Effector memory CD8-positive, alpha-beta T cell (primary cell): Measurements from ENCODE around the gene FAF1.
"Not testable (repeated sequence)": the region's sequence is repeated elsewhere in the genome, so short reads cannot be mapped to it uniquely, and the experiment has no call there.

Experiments used
- ATAC-seq: fragments of 150-1000 bp; cut with Tn5 transposase; replicated peaks from 2 replicates; pipeline ENCODE4 v1.10.0; 2021; ENCODE audit warnings: mild to moderate bottlenecking, moderate library complexity
- DNase-seq, 3 experiments: peaks; one replicate each; pipeline ENCODE4 v3.0.0; 2021
- H3K27ac Mint-ChIP-seq, 2 donors: one replicate each; pipeline ENCODE4 v1.8.0; 2022; ENCODE audit warnings: mild to moderate bottlenecking in 2 of 2, mixed read lengths in 2 of 2, moderate library complexity in 2 of 2
- H3K27me3 Mint-ChIP-seq, 2 donors: one replicate each; pipeline ENCODE4 v1.8.0; 2022; ENCODE audit warnings: mixed read lengths in 2 of 2
- H3K36me3 Mint-ChIP-seq: one replicate; pipeline ENCODE4 v1.8.0; 2022; ENCODE audit warnings: mild to moderate bottlenecking, moderate library complexity, mixed read lengths; ENCODE audit not compliant: insufficient read depth
- H3K4me1 Mint-ChIP-seq, 2 donors: one replicate each; pipeline ENCODE4 v1.8.0; 2022; ENCODE audit warnings: low read depth in 2 of 2, mixed read lengths in 2 of 2
- H3K4me3 Mint-ChIP-seq, 2 donors: one replicate each; pipeline ENCODE4 v1.8.0; 2022; ENCODE audit warnings: mild to moderate bottlenecking in 2 of 2, mixed read lengths in 2 of 2, moderate library complexity in 2 of 2
- H3K9me3 Mint-ChIP-seq, 2 donors: one replicate each; pipeline ENCODE4 v1.8.0; 2022; ENCODE audit warnings: mixed read lengths in 2 of 2

The FAF1 gene

DNA sequence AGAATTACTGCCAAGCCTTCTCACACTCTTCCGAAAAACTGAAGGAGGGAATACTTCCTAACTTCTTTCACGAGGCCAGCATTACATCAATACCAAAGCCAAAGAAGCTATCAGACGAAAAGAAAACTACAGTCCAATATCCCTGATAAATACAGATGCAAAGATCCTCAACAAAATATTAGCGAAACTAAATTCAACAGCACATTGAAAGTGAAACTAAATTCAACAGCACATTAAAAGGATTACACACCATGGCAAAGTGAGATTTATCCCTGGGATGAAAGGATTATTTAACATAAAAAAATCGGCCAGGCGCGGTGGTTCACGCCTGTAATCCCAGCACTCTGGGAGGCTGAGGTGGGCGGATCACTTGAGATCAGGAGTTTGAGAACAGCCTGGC, 176.8 kb downstream of the FAF1 start:
- no peaks in the 10 kb centered on the region for H3K9me3 Mint-ChIP-seq
- H3K4me1 Mint-ChIP-seq = peaks cover 12 to 24% of the 10 kb centered on the region in 2 donors
- peaks cover 2% of the 10 kb centered on the region for H3K36me3 Mint-ChIP-seq
- peak overlapping the region in 1 of 2 donors; percentile 35 for H3K27ac Mint-ChIP-seq
- H3K4me3 Mint-ChIP-seq = no peak overlapping the region
- ATAC-seq = no peak
- H3K27me3 Mint-ChIP-seq = no peaks in the 10 kb centered on the region
- DNase-seq = no peak

DNA sequence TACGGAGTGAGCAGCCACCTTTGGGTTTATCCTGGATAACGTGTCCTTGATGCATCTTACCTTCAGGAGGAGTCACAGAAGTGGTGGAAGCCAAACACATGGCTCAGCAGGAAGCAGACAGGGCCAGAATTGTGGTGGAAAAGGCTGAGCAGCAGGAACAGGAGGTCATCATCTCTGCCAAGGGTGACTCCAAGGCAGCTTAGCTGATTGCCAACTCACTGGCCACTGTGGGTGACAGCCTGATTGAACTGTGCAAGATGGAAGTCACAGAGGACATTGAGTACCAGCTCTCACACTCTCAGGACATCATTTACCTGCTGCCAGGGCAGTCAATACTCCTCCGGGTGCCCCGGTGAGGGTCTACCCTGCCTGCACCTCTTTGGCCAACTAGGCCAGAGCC, 179.3 kb downstream of the FAF1 start:
- Mint-ChIP-seq H3K4me3 (no peak overlapping the region), H3K36me3 (peaks cover 2% of the 10 kb centered on the region), H3K27me3 (no peaks in the 10 kb centered on the region), H3K4me1 (peaks cover 12 to 24% of the 10 kb centered on the region in 2 donors), H3K27ac (peak overlapping the region in 1 of 2 donors; percentile 57), H3K9me3 (no peaks in the 10 kb centered on the region)
- ATAC-seq (no peak), DNase-seq (no peak)

DNA sequence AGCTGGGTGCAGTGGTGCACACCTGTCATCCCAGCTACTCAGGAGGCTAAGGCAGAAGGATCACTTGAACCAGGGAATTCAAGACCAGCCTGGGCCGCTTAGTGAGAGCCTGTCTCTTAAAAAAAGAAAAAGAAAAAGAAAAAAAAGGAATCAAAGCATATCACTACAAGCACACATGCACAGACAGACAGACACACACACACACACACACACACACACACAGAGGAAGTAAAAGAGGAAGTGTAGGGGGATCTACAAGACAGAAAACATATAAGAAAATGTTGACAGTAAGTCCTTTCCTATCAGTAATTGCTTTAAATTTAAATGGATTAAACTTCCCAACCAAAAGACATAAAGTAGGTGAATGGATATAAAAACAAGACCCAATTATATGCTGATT, 180.3 kb downstream of the FAF1 start:
- H3K36me3 Mint-ChIP-seq = peaks cover 2% of the 10 kb centered on the region
- H3K4me1 Mint-ChIP-seq = peaks cover 12 to 16% of the 10 kb centered on the region in 2 donors
- H3K4me3 Mint-ChIP-seq = no peak overlapping the region
- DNase-seq = no peak
- no peaks in the 10 kb centered on the region for H3K27me3 Mint-ChIP-seq
- no peak overlapping the region for H3K27ac Mint-ChIP-seq
- H3K9me3 Mint-ChIP-seq = no peaks in the 10 kb centered on the region
- ATAC-seq = no peak

DNA sequence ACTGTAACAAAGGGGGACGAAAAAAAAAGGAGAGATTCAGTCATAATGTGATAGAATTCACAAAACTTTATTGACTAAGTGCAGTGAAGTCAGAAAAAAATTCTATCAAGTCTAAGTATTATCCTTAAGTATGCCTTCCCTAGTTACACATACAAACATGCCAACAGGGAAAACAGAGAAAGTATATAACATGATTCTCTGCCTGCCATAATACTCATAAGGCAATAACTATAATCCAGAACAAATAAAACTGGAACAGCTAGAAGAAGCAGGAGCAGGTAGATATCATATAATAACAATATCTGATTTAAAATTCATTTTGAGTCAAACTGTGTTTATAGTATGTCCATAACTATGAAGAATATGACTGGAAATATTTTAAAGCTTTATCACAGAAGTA, 184.3 kb downstream of the FAF1 start:
- ATAC-seq (no peak), DNase-seq (no peak)
- Mint-ChIP-seq H3K4me3 (no peak overlapping the region), H3K36me3 (peaks cover 2% of the 10 kb centered on the region), H3K27ac (no peak overlapping the region), H3K4me1 (peaks cover 4% of the 10 kb centered on the region in 2 donors), H3K27me3 (no peaks in the 10 kb centered on the region), H3K9me3 (no peaks in the 10 kb centered on the region)

DNA sequence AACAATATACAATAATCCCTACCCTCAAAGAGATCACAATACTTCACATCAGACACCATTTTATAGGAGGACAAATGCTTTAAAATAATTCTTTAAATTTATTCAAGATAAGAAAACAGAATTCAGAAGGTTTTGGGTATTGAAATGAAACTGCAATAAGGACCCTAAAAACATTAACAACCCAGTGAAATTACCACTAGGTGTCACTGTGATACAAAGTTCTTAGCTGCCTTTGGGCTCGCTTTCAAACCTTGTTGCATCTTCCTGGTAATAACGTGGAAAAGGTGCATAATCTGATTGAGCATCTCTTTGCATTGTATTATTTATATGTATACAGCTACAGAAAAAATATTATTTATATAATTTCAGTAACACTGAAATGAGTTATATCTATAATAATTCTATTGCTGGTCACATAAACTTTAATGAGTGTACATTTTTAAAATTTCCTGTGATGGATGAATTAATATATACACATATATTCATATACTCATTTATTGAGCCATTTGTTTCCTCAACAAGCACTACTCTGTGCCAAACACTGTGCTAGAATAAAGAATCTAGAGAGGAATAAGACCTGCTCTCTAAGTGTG, 185.2 kb downstream of the FAF1 start:
- no peak for ATAC-seq
- no peaks in the 10 kb centered on the region for H3K27me3 Mint-ChIP-seq
- H3K4me1 Mint-ChIP-seq = peaks cover 3 to 11% of the 10 kb centered on the region in 2 donors
- H3K36me3 Mint-ChIP-seq = no peaks in the 10 kb centered on the region
- H3K4me3 Mint-ChIP-seq = no peak overlapping the region
- peak in 2 of 3 experiments; percentile 7 to 8 for DNase-seq
- no peaks in the 10 kb centered on the region for H3K9me3 Mint-ChIP-seq
- H3K27ac Mint-ChIP-seq = no peak overlapping the region

DNA sequence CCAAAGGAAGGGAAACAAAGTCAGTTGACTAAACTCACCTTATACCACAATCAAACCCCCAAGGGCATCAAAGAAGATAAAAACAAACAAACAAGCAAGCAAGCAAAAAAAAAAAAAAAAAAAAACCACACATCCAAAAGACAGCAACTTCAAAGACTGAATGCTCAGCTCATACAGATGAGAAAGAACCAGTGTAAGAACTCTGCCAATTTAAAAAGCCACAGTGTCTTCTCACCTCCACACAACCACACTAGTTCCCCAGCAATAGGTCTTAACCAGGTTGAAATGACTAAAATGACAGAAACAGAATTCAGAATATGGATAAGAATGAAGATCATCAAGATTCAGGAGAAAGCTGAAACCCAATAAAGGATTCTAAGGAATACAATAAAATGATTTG, 193.4 kb downstream of the FAF1 start:
- Mint-ChIP-seq H3K27me3 (no peaks in the 10 kb centered on the region), H3K4me3 (no peak overlapping the region), H3K9me3 (no peaks in the 10 kb centered on the region), H3K27ac (peak overlapping the region in 1 of 2 donors; percentile 44), H3K4me1 (peaks cover 26 to 36% of the 10 kb centered on the region in 2 donors), H3K36me3 (peaks cover 3% of the 10 kb centered on the region)
- DNase-seq (no peak), ATAC-seq (peak; percentile 43)

DNA sequence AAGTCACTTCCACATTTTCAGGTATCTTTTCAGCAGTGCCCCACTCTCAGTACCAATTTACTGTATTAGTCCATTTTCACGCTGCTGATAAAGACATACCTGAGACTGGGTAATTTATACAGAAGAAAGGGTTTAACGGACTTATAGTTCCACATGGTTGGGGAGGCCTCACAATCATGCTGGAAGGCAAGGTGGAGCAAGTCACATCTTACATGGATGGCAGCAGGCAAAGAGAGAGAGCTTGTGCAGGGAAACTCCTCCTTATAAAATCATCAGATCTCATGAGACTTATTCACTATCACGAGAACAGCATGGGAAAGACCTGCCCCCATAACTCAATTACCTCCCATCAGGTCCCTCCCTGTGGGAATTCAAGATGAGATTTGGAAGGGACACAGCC, 203.5 kb downstream of the FAF1 start:
- H3K4me1 Mint-ChIP-seq, H3K27ac Mint-ChIP-seq, H3K36me3 Mint-ChIP-seq, H3K4me3 Mint-ChIP-seq, ATAC-seq, DNase-seq, H3K27me3 Mint-ChIP-seq: not testable (repeated sequence)
- peaks cover 6 to 14% of the 10 kb centered on the region in 2 donors for H3K9me3 Mint-ChIP-seq

DNA sequence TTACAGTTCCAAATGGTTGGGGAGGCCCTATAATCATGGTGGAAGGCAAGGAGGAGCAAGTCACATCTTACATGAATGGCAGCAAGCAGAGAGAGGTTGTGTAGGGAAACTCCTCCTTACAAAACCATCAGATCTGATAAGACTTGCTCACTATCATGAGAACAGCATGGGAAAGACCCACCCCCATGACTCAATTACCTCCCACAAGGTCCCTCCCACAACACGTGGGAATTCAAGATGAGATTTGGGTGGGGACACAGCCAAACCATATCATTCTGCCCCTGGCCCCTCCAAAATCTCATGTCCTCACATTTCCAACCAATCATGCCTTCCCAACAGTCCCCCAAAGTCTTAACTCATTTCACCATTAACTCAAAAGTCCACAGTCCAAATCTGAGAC, 205.3 kb downstream of the FAF1 start:
- Mint-ChIP-seq H3K9me3 (peaks cover 4 to 14% of the 10 kb centered on the region in 2 donors), H3K27ac (peak overlapping the region in 1 of 2 donors; percentile 58)
- not testable (repeated sequence) for DNase-seq, H3K36me3 Mint-ChIP-seq, ATAC-seq, H3K4me3 Mint-ChIP-seq, H3K4me1 Mint-ChIP-seq, H3K27me3 Mint-ChIP-seq

DNA sequence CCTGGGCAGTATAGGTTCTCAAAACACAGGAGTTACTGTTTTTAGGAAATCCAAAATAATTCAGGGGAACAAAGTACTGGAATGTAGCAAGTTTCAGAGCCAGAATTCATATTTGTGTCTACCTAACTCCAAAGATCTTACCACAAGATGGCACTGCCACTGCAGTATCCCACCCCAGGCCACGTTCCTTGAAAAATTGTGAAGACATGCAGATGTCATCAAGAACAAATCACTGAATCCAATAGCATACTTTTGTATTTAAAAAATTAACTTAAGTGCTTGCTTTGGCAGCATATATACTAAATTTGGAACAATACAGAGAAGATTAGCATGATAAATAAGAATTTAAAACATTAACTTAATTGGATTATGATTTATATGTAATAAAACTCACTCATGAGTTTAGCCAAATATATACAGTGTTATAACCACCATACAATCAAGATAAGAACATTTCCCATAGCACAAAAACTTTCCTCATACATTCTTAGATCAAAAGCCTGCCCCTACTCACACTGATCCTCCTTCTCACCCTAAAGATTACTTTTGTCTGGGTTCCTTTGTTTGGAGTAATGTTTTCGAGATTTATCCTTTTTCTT, 209.9 kb downstream of the FAF1 start:
- Mint-ChIP-seq H3K27me3 (no peaks in the 10 kb centered on the region), H3K27ac (peak overlapping the region in 1 of 2 donors; percentile 46), H3K4me1 (peaks cover 0 to 2% of the 10 kb centered on the region in 2 donors), H3K9me3 (no peaks in the 10 kb centered on the region), H3K4me3 (no peak overlapping the region), H3K36me3 (peaks cover 12% of the 10 kb centered on the region)
- no peak for DNase-seq
- no peak for ATAC-seq

DNA sequence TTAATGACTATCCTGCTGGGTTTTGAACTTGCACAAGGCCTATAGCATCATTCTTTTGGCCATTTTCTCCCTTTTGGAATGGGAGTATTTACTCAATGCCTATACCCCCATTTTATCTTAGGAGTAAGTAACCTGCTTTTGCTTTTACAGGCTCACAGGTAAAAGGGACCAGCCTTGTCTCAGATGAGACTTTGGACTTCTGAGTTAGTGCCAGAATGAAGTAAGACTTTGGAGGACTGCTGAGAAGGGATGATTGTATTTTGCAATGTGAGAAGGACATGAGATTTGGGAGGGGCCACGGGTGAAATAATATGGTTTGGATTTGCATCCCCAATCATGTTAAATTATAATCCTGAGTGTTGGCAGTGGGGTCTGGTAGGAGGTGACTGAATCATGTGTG, 212.7 kb downstream of the FAF1 start:
- Mint-ChIP-seq H3K27me3 (no peaks in the 10 kb centered on the region), H3K9me3 (no peaks in the 10 kb centered on the region), H3K36me3 (peaks cover 29% of the 10 kb centered on the region), H3K4me1 (no peaks in the 10 kb centered on the region), H3K27ac (no peak overlapping the region), H3K4me3 (no peak overlapping the region)
- DNase-seq (no peak), ATAC-seq (no peak)

DNA sequence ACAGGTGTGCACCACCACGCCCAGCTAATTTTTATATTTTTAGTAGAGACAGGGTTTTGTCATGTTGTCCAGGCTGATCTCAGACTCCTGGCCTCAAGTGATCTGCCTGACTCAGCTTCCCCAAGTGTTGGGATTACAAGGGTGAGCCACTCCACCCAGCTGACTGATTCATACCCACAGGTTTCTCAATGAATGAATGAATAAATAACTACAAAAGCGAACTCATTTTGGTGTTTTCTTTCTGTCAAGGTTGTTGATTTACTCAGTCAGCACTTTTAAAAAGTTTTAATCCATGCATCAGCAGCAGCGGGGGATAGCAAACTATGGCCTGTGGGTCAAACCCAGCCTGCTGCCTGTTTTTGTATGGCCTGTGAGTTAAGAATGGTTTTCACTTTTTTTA, 217.5 kb downstream of the FAF1 start:
- Mint-ChIP-seq H3K27me3 (no peaks in the 10 kb centered on the region), H3K4me3 (no peak overlapping the region), H3K4me1 (no peaks in the 10 kb centered on the region), H3K9me3 (no peaks in the 10 kb centered on the region), H3K27ac (no peak overlapping the region), H3K36me3 (peaks cover 31% of the 10 kb centered on the region)
- no peak for ATAC-seq
- no peak for DNase-seq

DNA sequence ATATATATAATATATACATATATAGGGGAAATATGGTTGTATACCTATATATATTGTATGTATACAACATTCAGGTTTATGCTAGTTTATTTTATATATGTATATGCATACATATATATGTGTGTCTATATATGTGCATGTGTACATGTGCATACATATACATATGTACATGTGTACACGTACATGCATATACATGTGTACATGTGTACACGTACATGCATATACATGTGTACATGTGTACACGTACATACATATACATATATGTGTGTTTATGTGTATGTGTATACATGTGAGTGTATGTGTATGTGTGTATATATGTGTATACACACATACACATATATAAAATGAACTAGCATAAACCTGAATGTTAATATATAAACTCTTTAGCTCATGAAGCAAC, 220.9 kb downstream of the FAF1 start:
- Mint-ChIP-seq H3K4me1 (peaks cover 0 to 1% of the 10 kb centered on the region in 2 donors), H3K27ac (no peak overlapping the region), H3K4me3 (no peak overlapping the region), H3K27me3 (no peaks in the 10 kb centered on the region), H3K36me3 (peaks cover 30% of the 10 kb centered on the region), H3K9me3 (no peaks in the 10 kb centered on the region)
- ATAC-seq (no peak), DNase-seq (no peak)

DNA sequence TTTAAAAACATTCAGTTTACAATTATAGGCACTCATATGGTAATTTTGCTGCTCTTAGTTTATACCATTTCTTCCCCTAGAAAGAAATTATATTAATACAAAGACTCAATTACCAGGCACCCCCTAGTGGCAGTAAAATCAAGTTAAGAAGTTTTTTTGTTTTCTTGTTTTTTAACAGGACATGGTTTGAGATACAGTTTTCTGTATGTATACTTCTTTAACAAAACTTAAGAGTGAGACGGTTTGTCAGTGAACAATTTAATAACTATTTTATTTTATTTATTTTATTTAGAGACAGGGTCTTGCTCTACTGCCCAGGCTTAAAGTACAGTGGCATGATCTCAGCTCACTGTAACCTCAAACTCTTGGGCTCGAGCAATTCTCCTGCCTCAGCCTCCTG, 224.6 kb downstream of the FAF1 start:
- Mint-ChIP-seq H3K4me3 (no peak overlapping the region), H3K9me3 (no peaks in the 10 kb centered on the region), H3K27ac (no peak overlapping the region), H3K4me1 (peaks cover 3 to 4% of the 10 kb centered on the region in 2 donors), H3K27me3 (no peaks in the 10 kb centered on the region), H3K36me3 (peaks cover 18% of the 10 kb centered on the region)
- DNase-seq = no peak
- no peak for ATAC-seq

DNA sequence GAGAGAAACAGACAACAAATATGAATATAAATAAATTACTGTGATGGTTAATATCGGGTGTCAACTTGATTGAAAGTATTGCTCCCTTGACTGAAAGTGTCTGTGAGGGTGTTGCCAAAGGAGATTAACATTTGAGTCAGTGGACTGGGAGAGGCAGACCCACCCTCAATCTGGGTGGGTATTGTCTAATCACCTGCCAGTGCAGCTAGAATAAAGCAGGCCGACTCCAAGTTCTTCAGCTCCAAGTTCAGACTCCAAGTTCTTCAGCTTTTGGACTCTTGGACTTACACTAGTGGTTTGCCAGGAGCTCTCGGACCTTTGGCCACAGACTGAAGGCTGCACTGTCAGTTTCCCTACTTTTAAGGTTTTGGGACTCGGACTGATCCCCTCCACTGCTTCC, 232.5 kb downstream of the FAF1 start:
- DNase-seq, H3K9me3 Mint-ChIP-seq, H3K27me3 Mint-ChIP-seq, ATAC-seq, H3K4me3 Mint-ChIP-seq, H3K36me3 Mint-ChIP-seq: not testable (repeated sequence)
- Mint-ChIP-seq H3K4me1 (peaks cover 27% of the 10 kb centered on the region in 2 donors), H3K27ac (peak overlapping the region in 1 of 2 donors; percentile 49)
